ENCODE measurements around the gene THSD7A.

The THSD7A gene

GRCh38 chr7:11811709-11812108 lies 20.3 kb downstream of the THSD7A start:
- DNase-seq (ENCODE audit: low spot score), result no peak
- TF ChIP-seq, protein P1, sequence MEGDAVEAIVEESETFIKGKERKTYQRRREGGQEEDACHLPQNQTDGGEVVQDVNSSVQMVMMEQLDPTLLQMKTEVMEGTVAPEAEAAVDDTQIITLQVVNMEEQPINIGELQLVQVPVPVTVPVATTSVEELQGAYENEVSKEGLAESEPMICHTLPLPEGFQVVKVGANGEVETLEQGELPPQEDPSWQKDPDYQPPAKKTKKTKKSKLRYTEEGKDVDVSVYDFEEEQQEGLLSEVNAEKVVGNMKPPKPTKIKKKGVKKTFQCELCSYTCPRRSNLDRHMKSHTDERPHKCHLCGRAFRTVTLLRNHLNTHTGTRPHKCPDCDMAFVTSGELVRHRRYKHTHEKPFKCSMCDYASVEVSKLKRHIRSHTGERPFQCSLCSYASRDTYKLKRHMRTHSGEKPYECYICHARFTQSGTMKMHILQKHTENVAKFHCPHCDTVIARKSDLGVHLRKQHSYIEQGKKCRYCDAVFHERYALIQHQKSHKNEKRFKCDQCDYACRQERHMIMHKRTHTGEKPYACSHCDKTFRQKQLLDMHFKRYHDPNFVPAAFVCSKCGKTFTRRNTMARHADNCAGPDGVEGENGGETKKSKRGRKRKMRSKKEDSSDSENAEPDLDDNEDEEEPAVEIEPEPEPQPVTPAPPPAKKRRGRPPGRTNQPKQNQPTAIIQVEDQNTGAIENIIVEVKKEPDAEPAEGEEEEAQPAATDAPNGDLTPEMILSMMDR (IDR thresholded peaks at IDR 0.05; ENCODE audit: extremely low read depth, missing control alignments), result no peak

- TF ChIP-seq, protein P1 (IDR thresholded peaks at IDR 0.05; ENCODE audit: extremely low read depth, missing control alignments), result no peak
Observed at GRCh38 chr7:11810043-11810625, 21.9 kb downstream of the THSD7A start.

GRCh38 chr7:11807000-11807399 lies 25.0 kb downstream of the THSD7A start:
- DNase-seq (ENCODE audit: low spot score), result no peak
- TF ChIP-seq, protein P1 (IDR thresholded peaks at IDR 0.05; ENCODE audit: extremely low read depth, missing control alignments), result no peak

More at GRCh38 chr7:11810043-11810625, 21.9 kb downstream of the THSD7A start:
- DNase-seq (ENCODE audit: low spot score), result no peak

GRCh38 chr7:11804621-11805020 lies 27.4 kb downstream of the THSD7A start:
- TF ChIP-seq, protein P1 (IDR thresholded peaks at IDR 0.05; ENCODE audit: extremely low read depth, missing control alignments), result no peak
- DNase-seq (ENCODE audit: low spot score), result no peak

GRCh38 chr7:11795231-11795630 lies 36.8 kb downstream of the THSD7A start:
- TF ChIP-seq, protein P1 (IDR thresholded peaks at IDR 0.05; ENCODE audit: extremely low read depth, missing control alignments), result no peak
- no peak for DNase-seq (ENCODE audit: low spot score)

DNA sequence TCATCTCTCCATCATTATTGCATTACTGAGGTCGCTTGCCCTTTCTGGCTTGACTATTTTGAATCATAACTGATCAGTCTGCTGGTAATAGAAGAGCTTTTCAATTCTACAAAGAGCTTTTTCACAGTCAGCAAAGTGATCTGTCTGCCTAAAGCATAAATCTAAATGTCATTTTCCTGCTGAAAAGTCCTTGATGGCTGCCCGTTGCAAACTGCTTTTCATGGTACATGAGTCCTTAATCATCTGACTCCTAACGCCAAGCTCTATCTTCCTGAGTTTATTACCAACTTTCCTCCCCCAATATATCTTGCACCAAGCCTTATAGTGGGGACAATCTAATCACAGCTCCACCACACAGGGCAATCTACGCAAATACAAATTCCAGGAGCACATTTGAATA lies 39.8 kb downstream of the THSD7A start:
- TF ChIP-seq, protein P1 (IDR thresholded peaks at IDR 0.05; ENCODE audit: extremely low read depth, missing control alignments), result no peak
- DNase-seq (ENCODE audit: low spot score), result no peak

GRCh38 chr7:11788568-11788967 lies 43.4 kb downstream of the THSD7A start:
- no peak for DNase-seq (ENCODE audit: low spot score)
- TF ChIP-seq, protein P1 (IDR thresholded peaks at IDR 0.05; ENCODE audit: extremely low read depth, missing control alignments), result no peak

Data from GM20000 (cell line).